GM23338 (cell line): ENCODE measurements around the gene IFIT5.

Experiments
- CREB1 ChIP-seq: fragments of 250-450 bp; sonication (Bioruptor Pico); IDR thresholded peaks from 2 replicates; pipeline ENCODE4 v1.5.0; 2020; ENCODE audit warnings: low read depth, mild to moderate bottlenecking, moderate library complexity
- EZH2phosphoT487 ChIP-seq: fragments of 200-600 bp; sonication (generic); IDR thresholded peaks from one replicate; pipeline ENCODE4 v1.8.1; 2018; ENCODE audit warnings: antibody characterized with exemption; ENCODE audit not compliant: unreplicated experiment
- POLR2AphosphoS5 ChIP-seq: IDR thresholded peaks from 2 replicates; pipeline ENCODE4 v1.6.1; 2016; ENCODE audit warnings: antibody characterized with exemption, low read depth
- TF ChIP-seq, protein P1 (sequence below), 2 experiments: fragments of 200-600 bp in 1 of 2; sonication (generic) in 1 of 2; conservative IDR thresholded peaks; 2 replicates each; pipeline versions ENCODE4 v1.5.1 to v1.6.1; 2016 to 2017; ENCODE audit warnings: antibody characterized with exemption in 2 of 2, low read depth in 2 of 2, mild to moderate bottlenecking in 2 of 2, moderate library complexity in 1 of 2
- TF ChIP-seq, protein P2 (sequence below): IDR thresholded peaks from one replicate; pipeline ENCODE4 v1.6.1; 2018; ENCODE audit warnings: antibody characterized with exemption; ENCODE audit not compliant: unreplicated experiment

DNA sequence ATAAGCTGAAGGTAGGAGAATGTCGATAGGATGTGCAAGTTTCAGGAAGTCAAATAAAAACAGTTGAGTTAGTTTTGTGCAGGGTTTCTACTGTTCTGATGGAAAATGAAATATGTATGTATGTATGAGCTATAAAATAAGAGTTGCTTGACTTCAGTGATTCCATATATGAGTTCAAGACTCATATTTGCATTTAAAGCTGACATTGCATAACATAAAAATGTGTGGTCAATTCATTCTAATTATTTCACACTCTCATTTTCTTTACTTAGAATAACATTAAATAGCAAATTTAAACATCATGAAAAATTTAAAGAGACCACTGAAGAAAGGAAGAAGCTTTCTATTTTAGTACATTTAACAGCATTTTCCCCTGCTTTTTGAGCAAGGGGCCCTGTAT, 37.8 kb downstream of the IFIT5 start:
- TF ChIP-seq EZH2phosphoT487: no peak
- TF ChIP-seq, protein P1, sequence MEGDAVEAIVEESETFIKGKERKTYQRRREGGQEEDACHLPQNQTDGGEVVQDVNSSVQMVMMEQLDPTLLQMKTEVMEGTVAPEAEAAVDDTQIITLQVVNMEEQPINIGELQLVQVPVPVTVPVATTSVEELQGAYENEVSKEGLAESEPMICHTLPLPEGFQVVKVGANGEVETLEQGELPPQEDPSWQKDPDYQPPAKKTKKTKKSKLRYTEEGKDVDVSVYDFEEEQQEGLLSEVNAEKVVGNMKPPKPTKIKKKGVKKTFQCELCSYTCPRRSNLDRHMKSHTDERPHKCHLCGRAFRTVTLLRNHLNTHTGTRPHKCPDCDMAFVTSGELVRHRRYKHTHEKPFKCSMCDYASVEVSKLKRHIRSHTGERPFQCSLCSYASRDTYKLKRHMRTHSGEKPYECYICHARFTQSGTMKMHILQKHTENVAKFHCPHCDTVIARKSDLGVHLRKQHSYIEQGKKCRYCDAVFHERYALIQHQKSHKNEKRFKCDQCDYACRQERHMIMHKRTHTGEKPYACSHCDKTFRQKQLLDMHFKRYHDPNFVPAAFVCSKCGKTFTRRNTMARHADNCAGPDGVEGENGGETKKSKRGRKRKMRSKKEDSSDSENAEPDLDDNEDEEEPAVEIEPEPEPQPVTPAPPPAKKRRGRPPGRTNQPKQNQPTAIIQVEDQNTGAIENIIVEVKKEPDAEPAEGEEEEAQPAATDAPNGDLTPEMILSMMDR (conservative IDR thresholded peaks at IDR 0.05; ENCODE audit: low read depth in 2 of 2): no peak
- TF ChIP-seq, protein P2, sequence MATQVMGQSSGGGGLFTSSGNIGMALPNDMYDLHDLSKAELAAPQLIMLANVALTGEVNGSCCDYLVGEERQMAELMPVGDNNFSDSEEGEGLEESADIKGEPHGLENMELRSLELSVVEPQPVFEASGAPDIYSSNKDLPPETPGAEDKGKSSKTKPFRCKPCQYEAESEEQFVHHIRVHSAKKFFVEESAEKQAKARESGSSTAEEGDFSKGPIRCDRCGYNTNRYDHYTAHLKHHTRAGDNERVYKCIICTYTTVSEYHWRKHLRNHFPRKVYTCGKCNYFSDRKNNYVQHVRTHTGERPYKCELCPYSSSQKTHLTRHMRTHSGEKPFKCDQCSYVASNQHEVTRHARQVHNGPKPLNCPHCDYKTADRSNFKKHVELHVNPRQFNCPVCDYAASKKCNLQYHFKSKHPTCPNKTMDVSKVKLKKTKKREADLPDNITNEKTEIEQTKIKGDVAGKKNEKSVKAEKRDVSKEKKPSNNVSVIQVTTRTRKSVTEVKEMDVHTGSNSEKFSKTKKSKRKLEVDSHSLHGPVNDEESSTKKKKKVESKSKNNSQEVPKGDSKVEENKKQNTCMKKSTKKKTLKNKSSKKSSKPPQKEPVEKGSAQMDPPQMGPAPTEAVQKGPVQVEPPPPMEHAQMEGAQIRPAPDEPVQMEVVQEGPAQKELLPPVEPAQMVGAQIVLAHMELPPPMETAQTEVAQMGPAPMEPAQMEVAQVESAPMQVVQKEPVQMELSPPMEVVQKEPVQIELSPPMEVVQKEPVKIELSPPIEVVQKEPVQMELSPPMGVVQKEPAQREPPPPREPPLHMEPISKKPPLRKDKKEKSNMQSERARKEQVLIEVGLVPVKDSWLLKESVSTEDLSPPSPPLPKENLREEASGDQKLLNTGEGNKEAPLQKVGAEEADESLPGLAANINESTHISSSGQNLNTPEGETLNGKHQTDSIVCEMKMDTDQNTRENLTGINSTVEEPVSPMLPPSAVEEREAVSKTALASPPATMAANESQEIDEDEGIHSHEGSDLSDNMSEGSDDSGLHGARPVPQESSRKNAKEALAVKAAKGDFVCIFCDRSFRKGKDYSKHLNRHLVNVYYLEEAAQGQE: no peak
- no peak for TF ChIP-seq CREB1 (CRISPR knock-in tag)
- TF ChIP-seq POLR2AphosphoS5: no peak
